Naive thymus-derived CD8-positive, alpha-beta T cell (primary cell): Measurements from ENCODE around the gene FRMPD2. TPM values are rescaled to one million over a fixed set of nuclear protein-coding genes. Genes with fewer than 3 reads are reported as not detected.

Experiments used
- ATAC-seq, 2 donors: fragments of 150-1000 bp; cut with Tn5 transposase in 1 of 2; sonication (Bioruptor Pico), chemical (Tn5 transposase) in 1 of 2; 1 replicate in 1 of 2; 2 replicates in 1 of 2; pipeline ENCODE4 v1.10.0; 2021; ENCODE audit warnings: mild to moderate bottlenecking in 2 of 2, moderate library complexity in 2 of 2
- POLR2A ChIA-PET: fragments of 350-600 bp; sonication (Branson Sonifier 250); formaldehyde crosslinking; loops from one replicate; lab custom pipeline; 2021; ENCODE audit warnings: antibody characterized with exemption; lab: Charles Lee
- DNase-seq, 10 donors: peaks; one replicate each; pipeline versions ENCODE4 v3.0.0 to v3.0.0-alpha.2; 2020 to 2022
- H3K27ac Mint-ChIP-seq, 10 donors: one replicate each; pipeline ENCODE4 v1.8.0; 2020 to 2022; ENCODE audit warnings: mild to moderate bottlenecking in 10 of 10, mixed read lengths in 10 of 10, moderate library complexity in 4 of 10, inconsistent platforms in 1 of 10
- H3K27me3 Mint-ChIP-seq, 5 donors: one replicate each; pipeline ENCODE4 v1.8.0; 2021 to 2022; ENCODE audit warnings: mixed read lengths in 5 of 5
- H3K36me3 Mint-ChIP-seq, 3 donors: one replicate each; pipeline ENCODE4 v1.8.0; 2020 to 2022; ENCODE audit warnings: mixed read lengths in 3 of 3, mild to moderate bottlenecking in 2 of 3, inconsistent platforms in 1 of 3
- H3K4me1 Mint-ChIP-seq, 4 donors: one replicate each; pipeline ENCODE4 v1.8.0; 2021 to 2022; ENCODE audit warnings: mixed read lengths in 4 of 4
- H3K4me3 Mint-ChIP-seq, 10 donors: one replicate each; pipeline ENCODE4 v1.8.0; 2020 to 2022; ENCODE audit warnings: mild to moderate bottlenecking in 10 of 10, mixed read lengths in 10 of 10, moderate library complexity in 6 of 10, inconsistent platforms in 1 of 10
- H3K9me3 Mint-ChIP-seq, 9 donors: one replicate each; pipeline ENCODE4 v1.8.0; 2020 to 2022; ENCODE audit warnings: mixed read lengths in 9 of 9, mild to moderate bottlenecking in 3 of 9, inconsistent platforms in 1 of 9, moderate library complexity in 1 of 9
- polyA plus RNA-seq, 3 donors: library from polyadenylated mRNA; unstranded; fragments of 300-500 nt; fragmentation: Illumina TruSeq; gene quantifications; one replicate each; pipeline ENCODE4 v1.2.3, GENCODE V29; 2021
- total RNA-seq, 8 experiments: library from RNA in 2 of 8; stranded (reverse) in 2 of 8; gene quantifications; one replicate each; pipeline ENCODE4 v1.2.3 and lab custom pipeline; 2021 to 2026

The FRMPD2 gene
- total and polyA plus RNA-seq, 5 experiments from 2014 or later: not detected

GRCh38 chr10:48219194-48219593 lies 55.3 kb downstream of the FRMPD2 start:
- Mint-ChIP-seq H3K36me3 (no peaks in the 10 kb centered on the region), H3K9me3 (peaks cover 0 to 5% (median 0%) of the 10 kb centered on the region in 9 donors), H3K4me3 (no peak overlapping the region), H3K27me3 (peaks cover 0 to 22% (median 8%) of the 10 kb centered on the region in 5 donors), H3K27ac (no peak overlapping the region), H3K4me1 (no peaks in the 10 kb centered on the region)
- POLR2A ChIA-PET: no interaction called here
- no peak for DNase-seq
- ATAC-seq: no peak

GRCh38 chr10:48216744-48217143 lies 57.8 kb downstream of the FRMPD2 start:
- H3K9me3 Mint-ChIP-seq: peaks cover 0 to 5% (median 0%) of the 10 kb centered on the region in 9 donors
- H3K27ac Mint-ChIP-seq: no peak overlapping the region
- peaks cover 0 to 17% (median 7%) of the 10 kb centered on the region in 5 donors for H3K27me3 Mint-ChIP-seq
- H3K36me3 Mint-ChIP-seq: no peaks in the 10 kb centered on the region
- POLR2A ChIA-PET: no interaction called here
- H3K4me3 Mint-ChIP-seq: no peak overlapping the region
- ATAC-seq (no peak), DNase-seq (no peak)
- H3K4me1 Mint-ChIP-seq: no peaks in the 10 kb centered on the region

GRCh38 chr10:48216204-48216505 lies 58.3 kb downstream of the FRMPD2 start:
- Mint-ChIP-seq H3K27ac (no peak overlapping the region), H3K4me3 (no peak overlapping the region)
- no peak for DNase-seq

GRCh38 chr10:48215486-48216203 lies 58.9 kb downstream of the FRMPD2 start:
- peaks cover 0 to 5% (median 0%) of the 10 kb centered on the region in 9 donors for H3K9me3 Mint-ChIP-seq
- no peak overlapping the region for H3K27ac Mint-ChIP-seq
- H3K4me1 Mint-ChIP-seq: no peaks in the 10 kb centered on the region
- H3K36me3 Mint-ChIP-seq: no peaks in the 10 kb centered on the region
- ATAC-seq: no peak
- POLR2A ChIA-PET: no interaction called here
- DNase-seq: peak in 1 of 10 donors; percentile 11
- no peak overlapping the region for H3K4me3 Mint-ChIP-seq
- H3K27me3 Mint-ChIP-seq: peaks cover 0 to 17% (median 7%) of the 10 kb centered on the region in 5 donors

More at GRCh38 chr10:48216204-48216505, 58.3 kb downstream of the FRMPD2 start:
- POLR2A ChIA-PET: no interaction called here
- Mint-ChIP-seq H3K36me3 (no peaks in the 10 kb centered on the region), H3K4me1 (no peaks in the 10 kb centered on the region), H3K9me3 (peaks cover 0 to 5% (median 0%) of the 10 kb centered on the region in 9 donors), H3K27me3 (peaks cover 0 to 17% (median 7%) of the 10 kb centered on the region in 5 donors)
- no peak for ATAC-seq

- Mint-ChIP-seq H3K36me3 (no peaks in the 10 kb centered on the region), H3K4me1 (no peaks in the 10 kb centered on the region), H3K27ac (no peak overlapping the region), H3K27me3 (peaks cover 0 to 17% (median 5%) of the 10 kb centered on the region in 5 donors), H3K4me3 (no peak overlapping the region), H3K9me3 (peaks cover 0 to 5% (median 0%) of the 10 kb centered on the region in 9 donors)
- ATAC-seq (no peak), DNase-seq (no peak)
- POLR2A ChIA-PET: no interaction called here
Observed at GRCh38 chr10:48214716-48215485, 59.6 kb downstream of the FRMPD2 start.

- DNase-seq (no peak), ATAC-seq (no peak)
- Mint-ChIP-seq H3K9me3 (peaks cover 0 to 5% (median 0%) of the 10 kb centered on the region in 9 donors), H3K27me3 (peaks cover 0 to 8% (median 2%) of the 10 kb centered on the region in 5 donors), H3K36me3 (no peaks in the 10 kb centered on the region), H3K4me3 (no peak overlapping the region), H3K27ac (no peak overlapping the region), H3K4me1 (no peaks in the 10 kb centered on the region)
- POLR2A ChIA-PET: no interaction called here
Observed at GRCh38 chr10:48213047-48213446, 61.4 kb downstream of the FRMPD2 start.

GRCh38 chr10:48211777-48212176 lies 62.7 kb downstream of the FRMPD2 start:
- no peak for ATAC-seq

GRCh38 chr10:48210966-48211365 lies 63.5 kb downstream of the FRMPD2 start:
- peaks cover 0 to 8% (median 2%) of the 10 kb centered on the region in 5 donors for H3K27me3 Mint-ChIP-seq
- no peak overlapping the region for H3K4me3 Mint-ChIP-seq
- DNase-seq (no peak), ATAC-seq (no peak)
- no peak overlapping the region for H3K27ac Mint-ChIP-seq
- H3K36me3 Mint-ChIP-seq: no peaks in the 10 kb centered on the region
- POLR2A ChIA-PET: no interaction called here
- H3K9me3 Mint-ChIP-seq: peaks cover 0 to 5% (median 0%) of the 10 kb centered on the region in 9 donors
- H3K4me1 Mint-ChIP-seq: no peaks in the 10 kb centered on the region

More at GRCh38 chr10:48211777-48212176, 62.7 kb downstream of the FRMPD2 start:
- DNase-seq: no peak
- H3K27ac Mint-ChIP-seq: no peak overlapping the region
- H3K27me3 Mint-ChIP-seq: peaks cover 0 to 8% (median 2%) of the 10 kb centered on the region in 5 donors
- no peaks in the 10 kb centered on the region for H3K36me3 Mint-ChIP-seq
- no peak overlapping the region for H3K4me3 Mint-ChIP-seq
- peaks cover 0 to 5% (median 0%) of the 10 kb centered on the region in 9 donors for H3K9me3 Mint-ChIP-seq
- no peaks in the 10 kb centered on the region for H3K4me1 Mint-ChIP-seq
- POLR2A ChIA-PET: no interaction called here

GRCh38 chr10:48210391-48210790 lies 64.1 kb downstream of the FRMPD2 start:
- DNase-seq: no peak
- no peak overlapping the region for H3K4me3 Mint-ChIP-seq
- H3K9me3 Mint-ChIP-seq: peaks cover 0 to 2% (median 0%) of the 10 kb centered on the region in 9 donors
- ATAC-seq: no peak
- H3K4me1 Mint-ChIP-seq: no peaks in the 10 kb centered on the region
- POLR2A ChIA-PET: no interaction called here
- no peak overlapping the region for H3K27ac Mint-ChIP-seq
- peaks cover 0 to 8% (median 2%) of the 10 kb centered on the region in 5 donors for H3K27me3 Mint-ChIP-seq
- H3K36me3 Mint-ChIP-seq: no peaks in the 10 kb centered on the region

- POLR2A ChIA-PET: no interaction called here
- no peak overlapping the region for H3K4me3 Mint-ChIP-seq
- DNase-seq: no peak
- no peaks in the 10 kb centered on the region for H3K36me3 Mint-ChIP-seq
- peaks cover 0 to 8% (median 2%) of the 10 kb centered on the region in 5 donors for H3K27me3 Mint-ChIP-seq
- H3K27ac Mint-ChIP-seq: no peak overlapping the region
- no peaks in the 10 kb centered on the region for H3K4me1 Mint-ChIP-seq
- no peak for ATAC-seq
- H3K9me3 Mint-ChIP-seq: no peaks in the 10 kb centered on the region
Observed at GRCh38 chr10:48209241-48209640, 65.3 kb downstream of the FRMPD2 start.

GRCh38 chr10:48207853-48208252 lies 66.6 kb downstream of the FRMPD2 start:
- H3K9me3 Mint-ChIP-seq: no peaks in the 10 kb centered on the region
- H3K27me3 Mint-ChIP-seq: peaks cover 0 to 6% (median 2%) of the 10 kb centered on the region in 5 donors
- no peak overlapping the region for H3K27ac Mint-ChIP-seq
- DNase-seq (no peak), ATAC-seq (no peak)
- POLR2A ChIA-PET: no interaction called here
- no peak overlapping the region for H3K4me3 Mint-ChIP-seq
- H3K4me1 Mint-ChIP-seq: no peaks in the 10 kb centered on the region
- H3K36me3 Mint-ChIP-seq: no peaks in the 10 kb centered on the region

GRCh38 chr10:48206482-48207250 lies 67.8 kb downstream of the FRMPD2 start:
- Mint-ChIP-seq H3K36me3 (no peaks in the 10 kb centered on the region), H3K27ac (no peak overlapping the region), H3K9me3 (no peaks in the 10 kb centered on the region), H3K4me1 (no peaks in the 10 kb centered on the region), H3K4me3 (no peak overlapping the region), H3K27me3 (peaks cover 0 to 6% (median 2%) of the 10 kb centered on the region in 5 donors)
- ATAC-seq (no peak), DNase-seq (no peak)
- POLR2A ChIA-PET: no interaction called here

- Mint-ChIP-seq H3K36me3 (no peaks in the 10 kb centered on the region), H3K27ac (no peak overlapping the region), H3K4me1 (no peaks in the 10 kb centered on the region), H3K27me3 (peaks cover 0 to 3% (median 1%) of the 10 kb centered on the region in 5 donors), H3K4me3 (no peak overlapping the region), H3K9me3 (no peaks in the 10 kb centered on the region)
- DNase-seq (no peak), ATAC-seq (no peak)
- POLR2A ChIA-PET: no interaction called here
Observed at GRCh38 chr10:48205918-48206317, 68.6 kb downstream of the FRMPD2 start.
